Activated T-cell treated with anti-CD3 and anti-CD28 coated beads, Interleukin-2, amount 50 U/mL, for 1 hour (primary cell): ENCODE results near the gene DUS1L.

ENCODE experiments used
- DNase-seq: peaks from one replicate; pipeline ENCODE4 v3.0.0-alpha.2; 2020

DUS1L gene

DNA sequence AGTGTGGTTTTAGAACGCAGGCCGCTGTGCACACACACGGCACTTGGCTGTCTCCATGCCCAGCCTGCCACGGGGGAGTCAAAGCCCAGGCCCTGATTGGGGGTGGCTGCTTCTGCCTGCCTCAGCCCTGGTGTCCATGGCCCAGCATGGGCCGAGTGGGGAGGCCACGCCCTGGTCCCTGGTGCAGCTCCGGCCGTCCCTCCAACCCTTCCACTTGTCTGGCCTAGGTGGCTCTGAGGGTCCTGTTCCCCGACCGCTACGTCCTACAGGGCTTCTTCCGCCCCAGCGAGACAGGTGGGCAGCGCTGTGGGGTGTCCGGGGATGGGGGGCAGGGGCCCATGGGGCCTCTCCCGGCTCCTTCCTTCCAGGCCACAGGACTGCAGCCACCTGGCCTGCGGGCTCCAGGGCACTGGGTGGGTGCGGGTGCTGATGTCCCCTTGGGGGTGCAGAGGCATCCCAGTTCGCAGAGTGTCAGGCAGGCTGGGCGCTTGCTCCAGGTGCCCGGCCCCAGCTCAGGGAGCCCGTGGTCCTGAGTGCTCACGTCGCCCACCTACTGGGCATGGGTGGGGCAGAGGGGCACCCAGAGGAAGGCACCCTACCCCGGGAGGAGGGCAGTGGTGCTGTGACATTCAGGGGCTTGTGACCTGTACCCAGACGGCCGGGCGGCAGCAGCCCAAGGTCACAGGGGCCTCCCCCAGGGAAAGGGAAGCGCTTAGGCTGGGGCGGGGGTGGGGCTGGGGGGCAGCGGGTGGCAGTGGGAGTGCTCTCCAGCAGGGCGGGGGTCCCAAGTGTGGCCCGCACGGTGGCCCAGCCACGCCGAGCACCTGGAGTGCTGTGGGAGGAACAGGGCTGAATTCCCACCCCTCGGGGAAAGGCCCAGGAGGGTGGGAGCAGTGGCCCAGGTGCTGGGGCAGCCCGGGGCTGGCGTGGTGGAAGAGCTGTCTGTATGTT is 54.8 kb downstream of the DUS1L start:
- no peak for DNase-seq

- DNase-seq: no peak
Observed at GRCh38 chr17:82009413-82009812, 56.2 kb downstream of the DUS1L start.

DNA sequence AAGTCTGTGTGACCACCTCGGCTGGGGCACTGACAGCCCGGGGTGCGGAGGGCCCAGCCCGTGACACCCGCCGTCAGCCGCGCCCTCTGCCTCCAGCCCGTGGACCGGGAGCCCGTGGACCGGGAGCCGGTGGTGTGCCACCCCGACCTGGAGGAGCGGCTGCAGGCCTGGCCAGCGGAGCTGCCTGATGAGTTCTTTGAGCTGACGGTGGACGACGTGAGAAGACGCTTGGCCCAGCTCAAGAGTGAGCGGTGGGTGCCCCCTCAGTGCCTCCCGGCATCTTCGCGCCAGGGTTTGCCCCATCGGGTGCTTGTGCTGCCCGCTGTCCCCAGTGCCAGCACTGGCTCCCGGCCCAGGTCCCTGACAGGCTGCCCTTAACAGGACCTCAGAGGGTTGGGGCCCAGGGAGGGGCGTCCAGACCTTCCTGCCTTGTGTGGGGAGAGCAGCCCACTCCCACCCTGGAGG is 56.6 kb downstream of the DUS1L start:
- no peak for DNase-seq

- DNase-seq: no peak
Observed at GRCh38 chr17:82008258-82008940, 57.2 kb downstream of the DUS1L start.
